Right hindlimb (tissue), 1 donor: Measurements from ENCODE around the gene EN2.

Source experiments
- DNase-seq: peaks from one replicate; pipeline ENCODE4 v3.0.0-alpha.2; 2018

The EN2 gene

GRCh38 chr7:155465761-155466141, 7.8 kb downstream of the EN2 start:
- no peak for DNase-seq

GRCh38 chr7:155466142-155466813, 8.3 kb downstream of the EN2 start:
- no peak for DNase-seq

GRCh38 chr7:155466814-155467733, 9.1 kb downstream of the EN2 start:
- DNase-seq = no peak

GRCh38 chr7:155467846-155468784, 10.2 kb downstream of the EN2 start:
- DNase-seq = no peak

- no peak for DNase-seq
Observed at GRCh38 chr7:155468785-155469148, 10.8 kb downstream of the EN2 start.

GRCh38 chr7:155469311-155470185, 11.6 kb downstream of the EN2 start:
- DNase-seq = no peak

GRCh38 chr7:155470186-155470487, 12.2 kb downstream of the EN2 start:
- DNase-seq = no peak

GRCh38 chr7:155470686-155471638, 13.0 kb downstream of the EN2 start:
- no peak for DNase-seq

- no peak for DNase-seq
Observed at GRCh38 chr7:155471718-155472117, 13.8 kb downstream of the EN2 start.

GRCh38 chr7:155477476-155477875, 19.5 kb downstream of the EN2 start:
- DNase-seq = no peak

- DNase-seq = no peak
Observed at GRCh38 chr7:155481764-155482163, 23.8 kb downstream of the EN2 start.

GRCh38 chr7:155482511-155483183, 24.7 kb downstream of the EN2 start:
- no peak for DNase-seq

- no peak for DNase-seq
Observed at GRCh38 chr7:155483245-155483644, 25.3 kb downstream of the EN2 start.

- DNase-seq = peak; percentile 67
Observed at GRCh38 chr7:155483868-155484325, 26.0 kb downstream of the EN2 start.

- no peak for DNase-seq
Observed at GRCh38 chr7:155484483-155485399, 26.8 kb downstream of the EN2 start.

- no peak for DNase-seq
Observed at GRCh38 chr7:155486783-155487508, 29.0 kb downstream of the EN2 start.

GRCh38 chr7:155487509-155488482, 29.9 kb downstream of the EN2 start:
- DNase-seq = no peak
